Measurements from ENCODE around the gene MSH6. TPM values are rescaled to one million over a fixed set of nuclear protein-coding genes. Genes with fewer than 3 reads are reported as not detected.

Gene MSH6
- total RNA-seq, 1 donor = 35.8 TPM

DNA sequence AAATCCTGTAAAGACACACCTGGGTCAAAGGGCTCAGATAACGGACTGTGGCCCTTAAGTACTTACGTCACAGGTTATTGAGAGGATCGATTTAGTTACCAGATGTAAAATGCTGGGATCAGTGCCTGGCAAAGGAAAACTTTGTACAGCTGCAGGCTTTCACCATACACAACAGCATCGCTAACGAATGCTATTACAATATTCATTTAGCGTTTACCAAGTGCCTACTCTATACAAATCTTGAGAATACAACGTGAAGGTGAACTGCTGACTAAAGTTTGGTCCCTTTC is 619 bp upstream of the MSH6 start:
- Histone ChIP-seq H3K79me2 (ENCODE audit: insufficient read depth, low read length) (peaks cover 35% of the 10 kb centered on the region), H3K27me3 (ENCODE audit: insufficient read depth, low read length) (no peaks in the 10 kb centered on the region), H4K20me1 (ENCODE audit: insufficient read depth, low read length) (peaks cover 18% of the 10 kb centered on the region), H3K36me3 (ENCODE audit: insufficient read depth, low read length) (no peaks in the 10 kb centered on the region), H3K27ac (ENCODE audit: low read depth, low read length) (peak overlapping the region; percentile 63), H3K4me2 (ENCODE audit: insufficient read depth, low read length) (peak overlapping the region; percentile 90), H3K9me3 (ENCODE audit: low read depth, low read length) (no peaks in the 10 kb centered on the region), H2AFZ (ENCODE audit: low read length) (peak overlapping the region; percentile 91), H3K4me1 (ENCODE audit: insufficient read depth, low read length) (peaks cover 7% of the 10 kb centered on the region), H3K4me3 (ENCODE audit: insufficient read depth, low read length) (peak overlapping the region; percentile 93)
- DNase-seq (ENCODE audit: insufficient read length, low spot score, missing footprints) = peak; percentile 78
- TF ChIP-seq, protein P1, sequence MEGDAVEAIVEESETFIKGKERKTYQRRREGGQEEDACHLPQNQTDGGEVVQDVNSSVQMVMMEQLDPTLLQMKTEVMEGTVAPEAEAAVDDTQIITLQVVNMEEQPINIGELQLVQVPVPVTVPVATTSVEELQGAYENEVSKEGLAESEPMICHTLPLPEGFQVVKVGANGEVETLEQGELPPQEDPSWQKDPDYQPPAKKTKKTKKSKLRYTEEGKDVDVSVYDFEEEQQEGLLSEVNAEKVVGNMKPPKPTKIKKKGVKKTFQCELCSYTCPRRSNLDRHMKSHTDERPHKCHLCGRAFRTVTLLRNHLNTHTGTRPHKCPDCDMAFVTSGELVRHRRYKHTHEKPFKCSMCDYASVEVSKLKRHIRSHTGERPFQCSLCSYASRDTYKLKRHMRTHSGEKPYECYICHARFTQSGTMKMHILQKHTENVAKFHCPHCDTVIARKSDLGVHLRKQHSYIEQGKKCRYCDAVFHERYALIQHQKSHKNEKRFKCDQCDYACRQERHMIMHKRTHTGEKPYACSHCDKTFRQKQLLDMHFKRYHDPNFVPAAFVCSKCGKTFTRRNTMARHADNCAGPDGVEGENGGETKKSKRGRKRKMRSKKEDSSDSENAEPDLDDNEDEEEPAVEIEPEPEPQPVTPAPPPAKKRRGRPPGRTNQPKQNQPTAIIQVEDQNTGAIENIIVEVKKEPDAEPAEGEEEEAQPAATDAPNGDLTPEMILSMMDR (IDR thresholded peaks at IDR 0.05; ENCODE audit: extremely low read depth, low read depth, low read length) = no peak

DNA sequence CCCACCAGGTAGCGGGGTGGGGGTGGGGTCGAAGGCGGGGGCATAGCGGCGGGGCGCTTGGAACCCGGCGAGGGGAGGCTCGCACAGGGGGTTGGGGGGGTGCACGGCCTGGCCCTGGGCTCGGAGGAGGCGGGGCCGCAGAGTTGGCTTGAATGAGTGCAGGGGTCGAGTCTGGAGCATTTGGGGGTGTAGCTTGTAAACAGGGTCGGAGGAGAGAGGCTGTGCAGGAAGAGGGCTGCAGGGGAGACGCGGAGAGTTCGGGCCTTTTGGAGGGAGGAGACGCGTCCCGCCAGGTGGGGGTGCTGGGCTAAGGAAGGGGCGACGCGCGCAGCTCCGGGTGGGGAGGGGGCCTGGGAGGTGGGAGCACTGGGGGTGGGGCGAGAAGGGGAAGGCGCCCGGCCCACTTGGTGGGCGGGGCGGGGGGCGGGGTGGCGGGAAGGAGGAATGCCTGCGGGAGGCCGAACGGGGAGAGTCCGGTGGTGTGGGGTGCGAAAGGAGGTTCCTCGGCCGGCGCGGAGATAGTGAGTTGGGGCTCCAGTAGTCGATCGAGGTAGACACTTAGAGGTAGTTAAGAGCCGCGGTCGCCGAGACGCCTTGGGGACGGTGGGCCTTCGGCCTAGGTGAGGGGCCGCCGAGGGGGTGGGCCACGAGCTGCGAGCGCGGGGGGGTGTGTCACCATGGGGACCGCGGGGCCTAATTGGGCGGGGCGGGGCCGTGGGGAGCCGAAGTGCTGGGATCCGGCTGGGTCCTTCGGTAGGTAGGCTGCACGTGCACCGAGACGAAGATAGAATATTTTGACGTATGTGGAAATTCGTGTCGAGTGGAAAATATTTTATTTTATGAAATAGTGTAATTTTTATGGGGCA is 774 bp downstream of the MSH6 start:
- Histone ChIP-seq H3K9me3 (ENCODE audit: low read depth, low read length) (no peaks in the 10 kb centered on the region), H2AFZ (ENCODE audit: low read length) (no peak overlapping the region)
- peak; percentile 95 for DNase-seq (ENCODE audit: insufficient read length, low spot score, missing footprints)

DNA sequence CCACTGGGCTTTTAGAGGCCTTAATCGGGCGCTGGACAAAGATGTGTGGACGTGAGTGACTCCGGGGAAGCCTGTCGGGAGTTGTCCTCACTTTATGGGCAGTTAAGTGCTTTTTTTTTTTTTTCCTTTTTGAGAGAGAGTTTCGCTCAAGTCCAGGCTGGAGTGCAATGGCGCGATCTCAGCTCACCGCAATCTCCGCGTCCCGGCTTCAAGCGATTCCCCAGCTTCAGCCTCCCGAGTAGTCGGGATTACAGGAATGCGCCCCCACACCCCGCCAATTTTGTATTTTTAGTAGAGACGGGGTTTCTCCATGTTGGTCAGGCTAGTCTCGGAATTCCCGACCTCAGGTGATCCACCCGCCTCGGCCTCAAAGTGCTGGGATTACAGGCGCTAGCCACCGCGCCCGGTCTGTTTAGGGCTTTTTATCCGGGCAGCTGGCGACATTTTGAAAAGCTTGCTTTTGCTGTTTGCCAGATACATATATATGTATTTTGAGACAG is 1.5 kb downstream of the MSH6 start:
- no peaks in the 10 kb centered on the region for H3K27me3 ChIP-seq (ENCODE audit: insufficient read depth, low read length)
- peak overlapping the region; percentile 95 for H3K4me2 ChIP-seq (ENCODE audit: insufficient read depth, low read length)
- H3K27ac ChIP-seq (ENCODE audit: low read depth, low read length) = peak overlapping the region; percentile 68
- peaks cover 18% of the 10 kb centered on the region for H4K20me1 ChIP-seq (ENCODE audit: insufficient read depth, low read length)
- peaks cover 49% of the 10 kb centered on the region for H3K79me2 ChIP-seq (ENCODE audit: insufficient read depth, low read length)
- DNase-seq (ENCODE audit: insufficient read length, low spot score, missing footprints) = no peak
- no peak overlapping the region for H2AFZ ChIP-seq (ENCODE audit: low read length)
- peaks cover 7% of the 10 kb centered on the region for H3K4me1 ChIP-seq (ENCODE audit: insufficient read depth, low read length)
- peak overlapping the region; percentile 93 for H3K4me3 ChIP-seq (ENCODE audit: insufficient read depth, low read length)
- TF ChIP-seq, protein P1 (IDR thresholded peaks at IDR 0.05; ENCODE audit: extremely low read depth, low read depth, low read length) = no peak
- no peaks in the 10 kb centered on the region for H3K36me3 ChIP-seq (ENCODE audit: insufficient read depth, low read length)
- no peaks in the 10 kb centered on the region for H3K9me3 ChIP-seq (ENCODE audit: low read depth, low read length)

More for the DNA sequence above, 774 bp downstream of the MSH6 start:
- TF ChIP-seq, protein P1 (IDR thresholded peaks at IDR 0.05; ENCODE audit: extremely low read depth, low read depth, low read length) = no peak
- Histone ChIP-seq H3K4me3 (ENCODE audit: insufficient read depth, low read length) (peak overlapping the region; percentile 93), H3K27me3 (ENCODE audit: insufficient read depth, low read length) (no peaks in the 10 kb centered on the region), H3K27ac (ENCODE audit: low read depth, low read length) (peak overlapping the region; percentile 86), H3K4me2 (ENCODE audit: insufficient read depth, low read length) (peak overlapping the region; percentile 95), H4K20me1 (ENCODE audit: insufficient read depth, low read length) (peaks cover 18% of the 10 kb centered on the region), H3K79me2 (ENCODE audit: insufficient read depth, low read length) (peaks cover 42% of the 10 kb centered on the region), H3K4me1 (ENCODE audit: insufficient read depth, low read length) (peaks cover 7% of the 10 kb centered on the region), H3K36me3 (ENCODE audit: insufficient read depth, low read length) (no peaks in the 10 kb centered on the region)

DNA sequence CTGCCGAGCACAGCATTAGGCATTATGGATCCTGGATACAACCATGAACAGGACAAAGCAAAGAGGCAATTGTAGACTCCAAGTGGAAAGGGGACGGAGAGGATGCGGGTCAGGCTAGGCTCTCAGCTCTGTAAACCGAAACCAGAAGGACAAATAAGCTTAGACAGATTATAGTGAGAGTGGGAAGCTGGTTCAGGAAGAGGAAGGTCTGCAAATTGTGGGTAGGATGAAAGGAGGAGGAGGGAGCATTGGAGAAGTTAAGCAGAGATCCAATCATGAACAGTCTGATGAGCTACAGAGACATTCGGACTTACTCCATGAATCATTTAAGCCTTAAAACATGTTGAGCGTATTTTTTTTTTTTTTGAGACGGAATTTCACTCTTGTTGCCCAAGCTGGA is 3.0 kb downstream of the MSH6 start:
- Histone ChIP-seq H3K27ac (ENCODE audit: low read depth, low read length) (no peak overlapping the region), H2AFZ (ENCODE audit: low read length) (no peak overlapping the region), H3K79me2 (ENCODE audit: insufficient read depth, low read length) (peaks cover 65% of the 10 kb centered on the region), H3K4me2 (ENCODE audit: insufficient read depth, low read length) (peak overlapping the region; percentile 34), H3K36me3 (ENCODE audit: insufficient read depth, low read length) (peaks cover 3% of the 10 kb centered on the region), H3K4me3 (ENCODE audit: insufficient read depth, low read length) (no peak overlapping the region), H3K9me3 (ENCODE audit: low read depth, low read length) (no peaks in the 10 kb centered on the region), H4K20me1 (ENCODE audit: insufficient read depth, low read length) (peaks cover 18% of the 10 kb centered on the region), H3K27me3 (ENCODE audit: insufficient read depth, low read length) (no peaks in the 10 kb centered on the region), H3K4me1 (ENCODE audit: insufficient read depth, low read length) (peaks cover 7% of the 10 kb centered on the region)
- TF ChIP-seq, protein P1 (IDR thresholded peaks at IDR 0.05; ENCODE audit: extremely low read depth, low read depth, low read length) = no peak
- peak; percentile 37 for DNase-seq (ENCODE audit: insufficient read length, low spot score, missing footprints)
